PC-9 (cell line): ENCODE results near the gene COQ10B. TPM values are rescaled to one million over a fixed set of nuclear protein-coding genes. Genes with fewer than 3 reads are reported as not detected.
A peak's percentile ranks its signal among the peaks of the same experiment; 100 is the strongest.

ENCODE experiments used
- BruUV-seq: library from RNA; stranded (reverse); fragments of 400-500 nt; replicated peaks from 2 replicates; lab custom pipeline; 2021; lab: Mats Ljungman, UMichigan
- CTCF ChIA-PET: fragments of 300-600 bp; sonication (Branson Sonifier 250); formaldehyde crosslinking; loops from one replicate; lab custom pipeline; 2022; ENCODE audit warnings: antibody characterized with exemption; lab: Charles Lee
- POLR2A ChIA-PET: fragments of 300-600 bp; sonication (Branson Sonifier 250); formaldehyde crosslinking; loops from one replicate; lab custom pipeline; 2022; ENCODE audit warnings: antibody characterized with exemption; ENCODE audit not compliant: unreplicated experiment; lab: Charles Lee
- DNase-seq, 2 experiments: peaks; one replicate each; pipeline versions ENCODE4 v3.0.0 to v3.0.0-alpha.2; 2015 to 2022; ENCODE audit warnings: mixed read lengths in 1 of 2
- H2AFZ ChIP-seq: fragments of 200-600 bp; sonication (generic); 2 replicates; pipeline ENCODE4 v1.8.1; 2017; ENCODE audit warnings: antibody characterized with exemption
- H3F3A ChIP-seq: fragments of 200-600 bp; sonication (generic); 2 replicates; pipeline ENCODE4 v1.8.1; 2017; ENCODE audit warnings: antibody characterized with exemption, mild to moderate bottlenecking, low read depth; ENCODE audit not compliant: insufficient read depth
- H3K27ac ChIP-seq: fragments of 200-600 bp; sonication (generic); 2 replicates; pipeline ENCODE4 v1.6.1; 2016; ENCODE audit warnings: mixed run types
- H3K27me3 ChIP-seq: fragments of 200-600 bp; sonication (generic); 2 replicates; pipeline ENCODE4 v1.6.1; 2016; ENCODE audit warnings: low read depth, mixed run types; ENCODE audit not compliant: insufficient read depth
- H3K36me3 ChIP-seq: fragments of 200-600 bp; sonication (generic); 2 replicates; pipeline ENCODE4 v1.6.1; 2016; ENCODE audit warnings: low read depth, mixed run types
- H3K4me1 ChIP-seq: fragments of 200-600 bp; sonication (generic); replicated peaks from 2 replicates; pipeline ENCODE4 v1.6.1; 2016; ENCODE audit warnings: mixed run types; ENCODE audit not compliant: insufficient read depth
- H3K4me2 ChIP-seq: fragments of 200-600 bp; sonication (generic); 2 replicates; pipeline ENCODE4 v1.6.1; 2017; ENCODE audit warnings: mixed run types
- H3K4me3 ChIP-seq: fragments of 200-600 bp; sonication (generic); 2 replicates; pipeline ENCODE4 v1.6.1; 2016; ENCODE audit warnings: mixed run types
- H3K79me2 ChIP-seq: fragments of 200-600 bp; sonication (generic); 2 replicates; pipeline ENCODE4 v1.6.1; 2017; ENCODE audit warnings: low read depth, mixed run types
- H3K9me2 ChIP-seq: fragments of 200-600 bp; sonication (generic); 2 replicates; pipeline ENCODE4 v1.8.1; 2017; ENCODE audit warnings: mild to moderate bottlenecking; ENCODE audit not compliant: insufficient read depth
- H3K9me3 ChIP-seq: fragments of 200-600 bp; sonication (generic); 2 replicates; pipeline ENCODE4 v1.8.1; 2016; ENCODE audit warnings: low read depth; ENCODE audit not compliant: insufficient read depth
- H4K20me1 ChIP-seq: fragments of 200-600 bp; sonication (generic); 2 replicates; pipeline ENCODE4 v1.8.1; 2017; ENCODE audit not compliant: insufficient read depth
- EZH2 ChIP-seq: fragments of 200-600 bp; sonication (generic); IDR thresholded peaks from 2 replicates; pipeline ENCODE4 v1.8.0; 2017; ENCODE audit warnings: antibody characterized with exemption, low read depth
- intact Hi-C: fragments of 100-400 bp; cut with micrococcal nuclease; formaldehyde crosslinking; loops from one replicate; pipeline ENCODE4 v1.10.0; 2022; ENCODE audit not compliant: unreplicated experiment
- total RNA-seq: library from RNA; stranded (reverse); gene quantifications from 2 replicates; pipeline ENCODE4 v1.2.3, GENCODE V29; 2021
- TF ChIP-seq, protein P1 (sequence below): fragments of 200-600 bp; sonication (generic); conservative IDR thresholded peaks from 2 replicates; pipeline ENCODE4 v1.6.1; 2017; ENCODE audit warnings: mixed run types, antibody characterized with exemption, mild to moderate bottlenecking, moderate library complexity

COQ10B gene
- total RNA-seq, 1 experiment from 2014 or later: 18.1 TPM

DNA sequence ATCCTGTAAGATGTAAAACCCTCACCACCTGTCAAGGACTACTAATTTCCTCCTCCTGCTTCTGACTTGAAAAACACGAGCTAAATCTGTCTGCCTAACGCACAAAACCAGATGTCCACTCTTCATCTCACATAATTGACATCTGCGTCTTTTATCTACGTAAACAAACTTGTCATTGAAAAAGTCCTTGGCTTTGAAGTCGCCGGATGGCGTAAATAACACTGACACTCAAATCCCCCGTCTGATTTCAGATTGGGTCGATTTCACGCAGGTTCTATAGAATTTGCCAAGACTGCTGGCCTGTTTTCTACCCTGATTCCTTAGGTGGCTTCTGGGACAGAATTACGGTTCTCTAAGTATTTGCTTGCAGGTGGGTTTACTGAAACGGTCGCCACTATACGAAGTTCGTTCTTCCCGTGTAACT lies 62.0 kb downstream of the COQ10B start:
- Histone ChIP-seq H3K4me2 (peak overlapping the region; percentile 83), H3K36me3 (no peaks in the 10 kb centered on the region), H3K9me2 (no peaks in the 10 kb centered on the region), H3K79me2 (peaks cover 52% of the 10 kb centered on the region), H3K27ac (peak overlapping the region; percentile 40), H3F3A (peaks cover 7% of the 10 kb centered on the region; the same call in 1 of the 2 replicates), H4K20me1 (peaks cover 27% of the 10 kb centered on the region), H3K27me3 (no peaks in the 10 kb centered on the region), H3K4me1 (peaks cover 24% of the 10 kb centered on the region), H3K4me3 (peak overlapping the region; percentile 95), H2AFZ (peak overlapping the region; percentile 88), H3K9me3 (peaks cover 2% of the 10 kb centered on the region; the same call in 1 of the 2 replicates)
- no peak for DNase-seq
- ChIA-PET POLR2A (interaction anchor here (0.7 to 1.2 kb wide), 2 partner anchors 16 to 94 kb away, joined by 4 read pairs; partner anchors contain the start of genes HSPD1 and HSPE1), CTCF (no interaction called here)
- no peak for TF ChIP-seq EZH2
- TF ChIP-seq, protein P1, sequence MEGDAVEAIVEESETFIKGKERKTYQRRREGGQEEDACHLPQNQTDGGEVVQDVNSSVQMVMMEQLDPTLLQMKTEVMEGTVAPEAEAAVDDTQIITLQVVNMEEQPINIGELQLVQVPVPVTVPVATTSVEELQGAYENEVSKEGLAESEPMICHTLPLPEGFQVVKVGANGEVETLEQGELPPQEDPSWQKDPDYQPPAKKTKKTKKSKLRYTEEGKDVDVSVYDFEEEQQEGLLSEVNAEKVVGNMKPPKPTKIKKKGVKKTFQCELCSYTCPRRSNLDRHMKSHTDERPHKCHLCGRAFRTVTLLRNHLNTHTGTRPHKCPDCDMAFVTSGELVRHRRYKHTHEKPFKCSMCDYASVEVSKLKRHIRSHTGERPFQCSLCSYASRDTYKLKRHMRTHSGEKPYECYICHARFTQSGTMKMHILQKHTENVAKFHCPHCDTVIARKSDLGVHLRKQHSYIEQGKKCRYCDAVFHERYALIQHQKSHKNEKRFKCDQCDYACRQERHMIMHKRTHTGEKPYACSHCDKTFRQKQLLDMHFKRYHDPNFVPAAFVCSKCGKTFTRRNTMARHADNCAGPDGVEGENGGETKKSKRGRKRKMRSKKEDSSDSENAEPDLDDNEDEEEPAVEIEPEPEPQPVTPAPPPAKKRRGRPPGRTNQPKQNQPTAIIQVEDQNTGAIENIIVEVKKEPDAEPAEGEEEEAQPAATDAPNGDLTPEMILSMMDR: no peak
- intact Hi-C loops: loop anchor here (1.0 to 5.0 kb wide), 3 partner anchors 15 to 192 kb away; partner anchors contain the start of genes COQ10B, HSPE1 and MARS2
- no TSS peak for BruUV-seq

- peaks cover 24% of the 10 kb centered on the region for H3K4me1 ChIP-seq
- peak within 1 kb of the TSS; percentile 95 for H3K4me3 ChIP-seq
- peaks cover 2% of the 10 kb centered on the region; the same call in 1 of the 2 replicates for H3K9me3 ChIP-seq
- peak within 1 kb of the TSS; percentile 88 for H2AFZ ChIP-seq
- BruUV-seq: no TSS peak
- H3K4me2 ChIP-seq: peak within 1 kb of the TSS; percentile 83
- H3K79me2 ChIP-seq: peaks cover 57% of the 10 kb centered on the region
- no peaks in the 10 kb centered on the region for H3K9me2 ChIP-seq
- H3K27ac ChIP-seq: peak within 1 kb of the TSS; percentile 50
- TF ChIP-seq, protein P1: no peak
- TF ChIP-seq EZH2: no peak
- peak; percentile 80 to 95 for DNase-seq
- ChIA-PET POLR2A (interaction anchor here (0.6 to 1.2 kb wide), 5 partner anchors 16 to 189 kb away, joined by 3 to 6 read pairs (median 4); partner anchors contain the start of genes HSPD1, HSPE1 and MARS2), CTCF (no interaction called here)
- H3F3A ChIP-seq: peaks cover 7% of the 10 kb centered on the region; the same call in 1 of the 2 replicates
- intact Hi-C loops: loop anchor here (1.0 to 5.0 kb wide), 3 partner anchors 16 to 191 kb away; partner anchors contain the start of genes COQ10B, HSPE1 and MARS2
- H3K36me3 ChIP-seq: 0 out of 2 replicates have a peak, but pooled peaks cover under 1% of the 10 kb centered on the region
- H3K27me3 ChIP-seq: no peaks in the 10 kb centered on the region
- H4K20me1 ChIP-seq: peaks cover 28% of the 10 kb centered on the region
Measured at GRCh38 chr2:197515739-197516392, 62.5 kb downstream of the COQ10B start, which contains the start of gene MOB4. MOB4 (plus strand) TSS chr2:197516066; CDS start chr2:197516087, 21 bp downstream.

GRCh38 chr2:197516393-197516761 lies 63.0 kb downstream of the COQ10B start:
- no peaks in the 10 kb centered on the region for H3K9me2 ChIP-seq
- H3K27me3 ChIP-seq: no peaks in the 10 kb centered on the region
- peaks cover 62% of the 10 kb centered on the region for H3K79me2 ChIP-seq
- peaks cover 28% of the 10 kb centered on the region for H4K20me1 ChIP-seq
- H3K4me3 ChIP-seq: peak overlapping the region; percentile 95
- intact Hi-C loops: loop anchor here (5.0 kb wide), 2 partner anchors 64 to 191 kb away; partner anchors contain the start of genes COQ10B and MARS2
- H3K4me2 ChIP-seq: peak overlapping the region; percentile 83
- peak in 1 of 2 experiments; percentile 34 for DNase-seq
- peak overlapping the region; percentile 88 for H2AFZ ChIP-seq
- CTCF ChIA-PET: no interaction called here
- no TSS peak for BruUV-seq
- POLR2A ChIA-PET: interaction anchor here (0.6 to 1.0 kb wide), 7 partner anchors 18 to 189 kb away, joined by 3 to 8 read pairs (median 4); partner anchors contain the start of genes MARS2 and SF3B1
- peak overlapping the region; percentile 50 for H3K27ac ChIP-seq
- TF ChIP-seq, protein P1: no peak
- TF ChIP-seq EZH2: no peak
- peaks cover 24% of the 10 kb centered on the region for H3K4me1 ChIP-seq
- peaks cover 7% of the 10 kb centered on the region; the same call in 1 of the 2 replicates for H3F3A ChIP-seq
- H3K9me3 ChIP-seq: peaks cover 2% of the 10 kb centered on the region; the same call in 1 of the 2 replicates
- H3K36me3 ChIP-seq: 0 out of 2 replicates have a peak, but pooled peaks cover 3% of the 10 kb centered on the region
